Neuronal stem cell (in vitro differentiated cells): Measurements from ENCODE around the gene B3GALT6. TPM values are rescaled to one million over a fixed set of nuclear protein-coding genes. Genes with fewer than 3 reads are reported as not detected.
A peak's percentile ranks its signal among the peaks of the same experiment; 100 is the strongest.

ENCODE experiments used
- DNase-seq: peaks from one replicate; pipeline ENCODE4 v3.0.0-alpha.2; 2013; ENCODE audit warnings: low spot score
- H2AFZ ChIP-seq: one replicate; pipeline ENCODE4 v1.6.1; 2013; ENCODE audit warnings: mild to moderate bottlenecking, low read length, inconsistent platforms
- H2AK5ac ChIP-seq: 2 replicates; pipeline ENCODE4 v1.6.1; 2013; ENCODE audit warnings: low read depth, mild to moderate bottlenecking, inconsistent platforms, low read length, moderate library complexity, mixed read lengths
- H2BK120ac ChIP-seq: 2 replicates; pipeline ENCODE4 v1.6.1; 2013; ENCODE audit warnings: low read depth, mild to moderate bottlenecking, inconsistent platforms, low read length, moderate library complexity, mixed read lengths
- H2BK12ac ChIP-seq: one replicate; pipeline ENCODE4 v1.6.1; 2013; ENCODE audit warnings: low read length, inconsistent platforms
- H2BK15ac ChIP-seq: 2 replicates; pipeline ENCODE4 v1.6.1; 2013; ENCODE audit warnings: mild to moderate bottlenecking, low read length, inconsistent platforms, mixed read lengths
- H2BK5ac ChIP-seq: one replicate; pipeline ENCODE4 v1.6.1; 2013; ENCODE audit warnings: inconsistent platforms, mild to moderate bottlenecking, low read length, moderate library complexity
- H3K14ac ChIP-seq: one replicate; pipeline ENCODE4 v1.6.1; 2013; ENCODE audit warnings: low read length, inconsistent platforms
- H3K18ac ChIP-seq: 2 replicates; pipeline ENCODE4 v1.6.1; 2013; ENCODE audit warnings: low read length, inconsistent platforms
- H3K23ac ChIP-seq: 2 replicates; pipeline ENCODE4 v1.6.1; 2013; ENCODE audit warnings: low read depth, mild to moderate bottlenecking, mixed read lengths, low read length, inconsistent platforms; ENCODE audit not compliant: poor library complexity
- H3K27ac ChIP-seq: replicated peaks from 3 replicates; pipeline ENCODE4 v1.5.1; 2013; ENCODE audit warnings: low read length, inconsistent platforms
- H3K27me3 ChIP-seq, 3 experiments: 2 replicates each; pipeline ENCODE4 v1.6.1; 2013; ENCODE audit warnings: low read length in 3 of 3, mild to moderate bottlenecking in 2 of 3, inconsistent platforms in 1 of 3, low read depth in 1 of 3, mixed read lengths in 1 of 3, moderate library complexity in 1 of 3; ENCODE audit not compliant: control insufficient read depth in 3 of 3, insufficient read depth in 3 of 3
- H3K36me3 ChIP-seq, 2 donors: replicated peaks in 1 of 2; 2 replicates each; pipeline ENCODE4 v1.6.1; 2013; ENCODE audit warnings: low read length in 2 of 2; ENCODE audit not compliant: control insufficient read depth in 2 of 2, insufficient read depth in 2 of 2
- H3K4ac ChIP-seq: 2 replicates; pipeline ENCODE4 v1.6.1; 2013; ENCODE audit warnings: inconsistent platforms, mild to moderate bottlenecking, low read length, moderate library complexity
- H3K4me1 ChIP-seq, 2 donors: 1 replicate in 1 of 2; 2 replicates in 1 of 2; pipeline ENCODE4 v1.6.1; 2013; ENCODE audit warnings: low read length in 2 of 2, low read depth in 1 of 2; ENCODE audit not compliant: control insufficient read depth in 2 of 2, insufficient read depth in 1 of 2
- H3K4me2 ChIP-seq: one replicate; pipeline ENCODE4 v1.6.1; 2013; ENCODE audit warnings: mild to moderate bottlenecking, low read length, inconsistent platforms; ENCODE audit not compliant: insufficient read depth, poor library complexity, severe bottlenecking
- H3K4me3 ChIP-seq, 2 donors: 2 replicates each; pipeline ENCODE4 v1.5.1; 2013; ENCODE audit warnings: low read length in 2 of 2, mild to moderate bottlenecking in 2 of 2, inconsistent platforms in 1 of 2, moderate library complexity in 1 of 2
- H3K79me1 ChIP-seq: one replicate; pipeline ENCODE4 v1.6.1; 2013; ENCODE audit warnings: low read depth, mild to moderate bottlenecking, inconsistent platforms, low read length, moderate library complexity
- H3K9ac ChIP-seq: one replicate; pipeline ENCODE4 v1.6.1; 2013; ENCODE audit warnings: mild to moderate bottlenecking, low read depth, low read length, inconsistent platforms; ENCODE audit not compliant: poor library complexity
- H3K9me3 ChIP-seq, 2 donors: replicated peaks in 1 of 2; 2 replicates each; pipeline versions ENCODE3 to v1.6.1; 2013; ENCODE audit warnings: low read length in 2 of 2, mild to moderate bottlenecking in 2 of 2, inconsistent platforms in 1 of 2, low read depth in 1 of 2, mixed read lengths in 1 of 2, moderate library complexity in 1 of 2; ENCODE audit not compliant: control insufficient read depth in 2 of 2, insufficient read depth in 1 of 2
- H4K8ac ChIP-seq: one replicate; pipeline ENCODE4 v1.6.1; 2013; ENCODE audit warnings: low read depth, mild to moderate bottlenecking, inconsistent platforms, low read length, moderate library complexity
- H4K91ac ChIP-seq: one replicate; pipeline ENCODE4 v1.6.1; 2013; ENCODE audit warnings: low read length, low read depth, mild to moderate bottlenecking, inconsistent platforms; ENCODE audit not compliant: poor library complexity
- WGBS, 2 donors: extraction: QIAGEN DNeasy Blood & Tissue Kit; methylation state at CpG; one replicate each; pipeline ENCODE4 v1.1.7; 2013; ENCODE audit warnings: missing lambda C conversion rate in 2 of 2, mixed read lengths in 1 of 2; ENCODE audit not compliant: insufficient read length in 2 of 2, insufficient replicate concordance in 1 of 2; ENCODE audit errors: extremely low coverage in 2 of 2; 5-methylcytosine and 5-hydroxymethylcytosine counted together
- polyA plus RNA-seq, 2 experiments: library from polyadenylated mRNA; stranded (reverse); fragments of 200-250 nt; gene quantifications; one replicate each; pipeline ENCODE4 v1.2.3, GENCODE V29; 2013

The B3GALT6 gene
- 24.2 TPM for polyA plus RNA-seq (2013, experiment 1 of 2)
- polyA plus RNA-seq (2013, experiment 2 of 2), result 23.9 TPM

DNA sequence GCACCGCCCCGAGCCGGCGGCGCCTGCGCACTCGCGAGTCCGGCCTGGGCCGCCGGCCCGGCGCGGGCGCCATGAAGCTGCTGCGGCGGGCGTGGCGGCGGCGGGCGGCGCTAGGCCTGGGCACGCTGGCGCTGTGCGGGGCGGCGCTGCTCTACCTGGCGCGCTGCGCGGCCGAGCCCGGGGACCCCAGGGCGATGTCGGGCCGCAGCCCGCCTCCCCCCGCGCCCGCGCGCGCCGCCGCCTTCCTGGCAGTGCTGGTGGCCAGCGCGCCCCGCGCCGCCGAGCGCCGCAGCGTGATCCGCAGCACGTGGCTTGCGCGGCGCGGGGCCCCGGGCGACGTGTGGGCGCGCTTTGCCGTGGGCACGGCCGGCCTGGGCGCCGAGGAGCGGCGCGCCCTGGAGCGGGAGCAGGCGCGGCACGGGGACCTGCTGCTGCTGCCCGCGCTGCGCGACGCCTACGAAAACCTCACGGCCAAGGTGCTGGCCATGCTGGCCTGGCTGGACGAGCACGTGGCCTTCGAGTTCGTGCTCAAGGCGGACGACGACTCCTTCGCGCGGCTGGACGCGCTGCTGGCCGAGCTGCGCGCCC, at the start of gene B3GALT6:
TSS of gene B3GALT6 (plus strand) at position 30 of the 588 bp plus-strand sequence. CDS start at position 72, 42 bp downstream.
- H2BK5ac ChIP-seq, result peak within 1 kb of the TSS; percentile 95
- no CpG with 5 or more reads among the region's 100 CpGs for WGBS, 2 donors

DNA sequence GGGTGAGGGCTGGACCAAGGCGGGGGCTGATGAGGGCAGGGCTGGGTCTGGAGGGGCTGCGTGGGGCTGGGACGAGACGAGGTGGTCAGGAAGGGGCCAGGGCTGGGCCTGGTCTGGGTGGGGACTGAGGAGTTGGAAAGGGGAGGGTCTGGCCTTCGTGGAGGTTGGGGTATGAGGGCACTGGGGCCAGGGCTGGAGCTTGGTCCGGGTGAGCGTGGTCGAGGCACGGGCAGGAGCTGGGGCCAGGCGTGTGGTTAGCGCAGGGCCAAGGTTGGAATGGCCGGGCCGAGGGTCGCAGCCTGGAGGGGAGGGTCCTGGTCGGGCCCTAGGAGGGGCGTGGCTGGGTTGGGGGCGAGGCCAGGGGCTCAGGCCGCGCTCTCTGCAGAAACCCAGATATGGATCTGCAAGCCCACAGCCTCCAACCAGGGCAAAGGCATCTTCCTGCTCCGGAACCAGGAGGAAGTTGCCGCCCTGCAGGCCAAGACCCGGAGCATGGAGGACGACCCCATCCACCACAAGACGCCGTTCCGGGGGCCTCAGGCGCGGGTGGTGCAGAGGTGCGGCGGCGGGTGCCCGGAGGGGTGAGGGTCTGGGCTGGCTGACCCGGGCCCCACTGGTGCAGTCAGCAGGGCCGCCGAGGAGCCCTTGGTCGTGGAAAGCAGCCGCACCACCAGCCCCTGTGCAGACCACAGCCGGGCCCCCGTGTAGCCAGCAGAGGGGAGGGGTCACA, 49.4 kb upstream of the B3GALT6 start:
- H3K27me3 ChIP-seq, result peaks cover 0 to 10% (median 0%) of the 10 kb centered on the region in 3 experiments
- peak overlapping the region; percentile 44 for H3K9ac ChIP-seq
- peak overlapping the region; percentile 94 for H2BK15ac ChIP-seq
- peak overlapping the region; percentile 18 for H3K4me2 ChIP-seq
- peak overlapping the region; percentile 89 for H3K23ac ChIP-seq
- no peaks in the 10 kb centered on the region for H3K9me3 ChIP-seq
- H2AFZ ChIP-seq, result peak overlapping the region; percentile 71
- DNase-seq, result no peak
- peaks cover 5% of the 10 kb centered on the region for H3K79me1 ChIP-seq
- no peaks in the 10 kb centered on the region for H3K36me3 ChIP-seq
- no peak overlapping the region for H3K4me3 ChIP-seq
- H3K4ac ChIP-seq, result peak overlapping the region; percentile 53
- WGBS, 2 donors, result no CpG with 5 or more reads among the region's 39 CpGs
- H3K27ac ChIP-seq, result no peak overlapping the region
- H4K91ac ChIP-seq, result peak overlapping the region; percentile 92
- peak overlapping the region; percentile 94 for H3K14ac ChIP-seq
- peak overlapping the region; percentile 96 for H2AK5ac ChIP-seq
- peak overlapping the region; percentile 89 for H3K18ac ChIP-seq
- H4K8ac ChIP-seq, result peak overlapping the region; percentile 43
- no peak overlapping the region for H2BK12ac ChIP-seq
- H2BK5ac ChIP-seq, result peak overlapping the region; percentile 39
- peak overlapping the region; percentile 76 for H2BK120ac ChIP-seq
- H3K4me1 ChIP-seq, result peaks cover 3 to 6% of the 10 kb centered on the region in 2 donors

More for the DNA sequence above, at the start of gene B3GALT6:
- Histone ChIP-seq H3K9ac (peak within 1 kb of the TSS; percentile 97), H3K27ac (peak within 1 kb of the TSS; percentile 39), H3K27me3 (no peaks in the 10 kb centered on the region), H3K4me1 (peaks cover 10 to 21% of the 10 kb centered on the region in 2 donors), H3K4me3 (peak within 1 kb of the TSS; percentile 61 to 98), H2AFZ (peak within 1 kb of the TSS; percentile 93), H4K91ac (peak within 1 kb of the TSS; percentile 97), H2BK12ac (peak within 1 kb of the TSS; percentile 58), H3K4ac (peak within 1 kb of the TSS; percentile 99), H3K79me1 (peaks cover 21% of the 10 kb centered on the region), H2BK120ac (peak within 1 kb of the TSS; percentile 57), H2BK15ac (peak within 1 kb of the TSS; percentile 89), H3K18ac (peak within 1 kb of the TSS; percentile 97), H4K8ac (peak within 1 kb of the TSS; percentile 96), H3K9me3 (peaks cover 0 to 12% of the 10 kb centered on the region in 2 donors), H3K36me3 (peaks cover 23 to 49% of the 10 kb centered on the region in 2 donors), H3K14ac (peak within 1 kb of the TSS; percentile 63), H2AK5ac (peak within 1 kb of the TSS; percentile 100), H3K4me2 (peak within 1 kb of the TSS; percentile 80), H3K23ac (peak within 1 kb of the TSS; percentile 99)
- DNase-seq, result no peak

DNA sequence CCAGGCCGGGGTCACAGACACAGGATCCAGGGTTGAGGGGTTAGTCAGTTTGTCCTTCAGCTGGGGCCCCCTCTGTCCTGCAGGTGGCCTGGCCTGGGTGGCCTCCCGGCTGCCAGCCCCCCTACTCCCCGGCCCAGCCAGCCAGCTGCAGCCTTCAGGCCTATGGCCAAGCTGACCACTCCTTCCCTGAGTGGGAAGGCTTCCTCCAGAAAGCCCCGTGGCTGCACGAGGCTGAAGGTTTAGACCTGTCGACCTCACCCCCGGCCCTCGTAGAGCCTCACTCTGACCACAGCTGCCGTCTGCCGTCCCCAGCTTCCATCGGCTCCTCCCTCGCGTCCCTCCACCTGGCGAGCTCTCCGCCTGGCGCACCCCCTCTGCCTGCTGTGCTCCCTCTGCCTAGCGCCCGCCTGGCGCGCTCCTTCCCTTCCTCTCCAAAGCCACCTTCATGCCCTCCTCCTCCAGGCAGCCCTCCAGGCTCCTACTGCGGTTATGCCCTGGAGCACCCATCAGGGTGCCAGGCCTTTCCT, 48.8 kb upstream of the B3GALT6 start:
- peak overlapping the region; percentile 71 for H2AFZ ChIP-seq
- no peak overlapping the region for H4K8ac ChIP-seq
- no peak overlapping the region for H3K4me3 ChIP-seq
- no peak for DNase-seq
- H3K4me1 ChIP-seq, result peaks cover 3 to 6% of the 10 kb centered on the region in 2 donors
- peak overlapping the region; percentile 75 for H2AK5ac ChIP-seq
- peak overlapping the region; percentile 39 for H2BK5ac ChIP-seq
- H4K91ac ChIP-seq, result no peak overlapping the region
- H3K4ac ChIP-seq, result no peak overlapping the region
- no peak overlapping the region for H3K27ac ChIP-seq
- no peak overlapping the region for H3K9ac ChIP-seq
- H2BK12ac ChIP-seq, result peak overlapping the region; percentile 90
- H3K23ac ChIP-seq, result no peak overlapping the region
- peak overlapping the region; percentile 89 for H3K18ac ChIP-seq
- no peak overlapping the region for H2BK15ac ChIP-seq
- H3K9me3 ChIP-seq, result no peaks in the 10 kb centered on the region
- H3K79me1 ChIP-seq, result peaks cover 5% of the 10 kb centered on the region
- WGBS, 2 donors, result no CpG with 5 or more reads among the region's 21 CpGs
- no peaks in the 10 kb centered on the region for H3K36me3 ChIP-seq
- H3K4me2 ChIP-seq, result no peak overlapping the region
- no peak overlapping the region for H2BK120ac ChIP-seq
- H3K14ac ChIP-seq, result no peak overlapping the region
- H3K27me3 ChIP-seq, result peaks cover 0 to 7% (median 0%) of the 10 kb centered on the region in 3 experiments
